K562 (cell line): ENCODE measurements around the gene PNPLA2. TPM values are rescaled to one million over a fixed set of nuclear protein-coding genes. Genes with fewer than 3 reads are reported as not detected.

Experiments
- CLOCK ChIP-seq: fragments of 250-450 bp; sonication (Bioruptor Pico); IDR thresholded peaks from 2 replicates; pipeline ENCODE4 v1.4.0; 2020; ENCODE audit warnings: mild to moderate bottlenecking, moderate library complexity, borderline replicate concordance
- HEY1 ChIP-seq: fragments of 250-450 bp; sonication (Bioruptor Pico); IDR thresholded peaks from 2 replicates; pipeline ENCODE4 v1.5.0; 2020; ENCODE audit warnings: mild to moderate bottlenecking, moderate library complexity, borderline replicate concordance
- LARP7 ChIP-seq: fragments of 450-650 bp; IDR thresholded peaks from 2 replicates; pipeline ENCODE4 v1.6.1; 2016
- NR3C1 ChIP-seq: sonication (generic); formaldehyde crosslinking; IDR thresholded peaks from 2 replicates; pipeline ENCODE4 v1.8.1; 2022; ENCODE audit warnings: missing genetic modification reagents
- PHB ChIP-seq: fragments of 250-450 bp; sonication (Bioruptor Pico); IDR thresholded peaks from 2 replicates; pipeline ENCODE4 v1.5.0; 2021
- PTRF ChIP-seq: fragments of 450-650 bp; IDR thresholded peaks from 2 replicates; pipeline ENCODE4 v1.6.1; 2016; ENCODE audit warnings: mild to moderate bottlenecking, missing genetic modification characterization, missing compliant biosample characterization
- RBM17 ChIP-seq: fragments of 200-400 bp; formaldehyde crosslinking; IDR thresholded peaks from 2 replicates; pipeline ENCODE4 v1.6.1; 2017; ENCODE audit warnings: low read depth, mild to moderate bottlenecking, low read length, borderline replicate concordance
- RREB1 ChIP-seq: fragments of 250-450 bp; sonication (Bioruptor Pico); IDR thresholded peaks from 2 replicates; pipeline ENCODE4 v1.4.0; 2020
- SREBF1 ChIP-seq: fragments of 150-350 bp; IDR thresholded peaks from 2 replicates; pipeline ENCODE4 v1.6.1; 2014; ENCODE audit warnings: antibody characterized with exemption, low read depth, low read length, borderline replicate concordance
- STAG1 ChIP-seq: sonication (generic); formaldehyde crosslinking; IDR thresholded peaks from 2 replicates; pipeline ENCODE4 v1.5.0; 2020; ENCODE audit warnings: missing genetic modification reagents, borderline replicate concordance
- XRCC4 ChIP-seq: IDR thresholded peaks from one replicate; pipeline ENCODE4 v1.6.1; 2011; ENCODE audit not compliant: insufficient read depth, insufficient read length; ENCODE audit errors: extremely low read depth
- ZBTB17 ChIP-seq: fragments of 450-650 bp; formaldehyde crosslinking; IDR thresholded peaks from 2 replicates; pipeline ENCODE4 v1.4.0; 2020; ENCODE audit warnings: mild to moderate bottlenecking
- ZNF696 ChIP-seq: fragments of 250-450 bp; sonication (Bioruptor Pico); conservative IDR thresholded peaks from 2 replicates; pipeline ENCODE4 v1.4.0; 2020; ENCODE audit warnings: mild to moderate bottlenecking, moderate library complexity
- polyA plus RNA-seq, 8 experiments: library from polyadenylated mRNA; depleted of rRNA in 4 of 8; stranded (reverse) in 5 of 8; unstranded in 3 of 8; fragments of >200 nt; fragmentation: Nextera tagmentation in 2 of 8; fragmentation: Illumina TruSeq in 1 of 8; extraction: Ambion mirVana in 2 of 8; extraction: Trizol in 1 of 8; gene quantifications; 2 replicates each; pipeline versions ENCODE4 v1.2.1 to v1.2.3, GENCODE V29; 2011 to 2014; ENCODE audit warnings: inconsistent platforms in 1 of 8, missing spikeins in 1 of 8
- total RNA-seq, 7 experiments: library from RNA; depleted of rRNA in 6 of 7; stranded (reverse); fragments of >200 nt in 6 of 7; fragmentation: Illumina TruSeq in 2 of 7; extraction: Trizol in 2 of 7; gene quantifications; 2 replicates each; pipeline versions ENCODE4 v1.2.1 to v1.2.3, GENCODE V29; 2011 to 2021; ENCODE audit warnings: low replicate concordance in 1 of 7
- TF ChIP-seq, protein P1 (sequence below), 2 experiments: fragments of 200-800 bp in 1 of 2; sonication (Bioruptor generic) in 1 of 2; sonication (generic) in 1 of 2; formaldehyde crosslinking in 1 of 2; IDR thresholded peaks in 1 of 2; conservative IDR thresholded peaks in 1 of 2; 2 replicates each; pipeline versions ENCODE4 v1.5.0 to v1.6.1; 2016 to 2020; ENCODE audit warnings: missing compliant biosample characterization in 1 of 2, missing genetic modification characterization in 1 of 2, missing genetic modification reagents in 1 of 2
- TF ChIP-seq, protein P2 (sequence below): fragments of 450-650 bp; conservative IDR thresholded peaks from 2 replicates; pipeline ENCODE4 v1.6.1; 2016; ENCODE audit warnings: missing genetic modification characterization, low read depth, mild to moderate bottlenecking, control low read depth, missing compliant biosample characterization

PNPLA2 gene
- total and polyA plus RNA-seq, 9 of the 15 experiments (the other 6 are each of a cell fraction or from before 2014, with no cell fraction given): 0.39 to 87.1 (median 8.4) TPM

DNA sequence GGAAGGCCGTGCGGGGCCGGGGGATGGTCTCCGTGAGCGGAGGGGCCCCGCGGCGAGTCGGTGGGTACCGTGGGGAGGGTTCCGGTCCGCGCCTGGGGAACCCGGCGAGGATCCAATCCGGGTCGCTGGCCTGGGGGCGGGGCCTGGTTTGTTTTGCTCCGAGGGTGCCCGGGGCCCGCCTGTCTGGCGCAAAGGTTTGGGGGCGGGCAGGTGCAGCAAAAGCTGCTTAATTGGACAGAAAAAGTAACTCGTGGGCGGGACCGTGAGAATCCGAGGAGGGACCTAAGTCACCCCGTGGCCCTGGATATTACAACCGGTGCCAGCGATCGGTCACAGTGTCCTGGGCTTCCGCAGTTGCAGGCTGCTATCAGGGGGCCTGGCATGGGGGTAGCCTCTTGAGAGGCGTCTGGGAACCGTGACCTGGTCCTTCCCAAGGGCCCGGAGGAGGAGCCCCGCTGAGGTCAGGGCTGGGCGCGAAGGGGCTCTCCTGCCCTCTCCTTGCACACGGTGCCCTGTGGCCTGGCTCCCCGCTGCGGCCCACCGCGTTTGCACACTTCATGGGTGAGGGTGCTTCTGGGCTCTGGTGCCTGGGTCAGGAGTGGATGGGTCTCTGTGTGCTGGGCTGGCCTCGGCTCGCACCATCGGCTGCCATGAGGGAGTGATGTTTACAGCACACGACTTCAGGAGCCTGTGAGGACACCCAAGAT lies 1.4 kb downstream of the PNPLA2 start (continued):
- TF ChIP-seq LARP7: no peak
- no peak for TF ChIP-seq SREBF1
- TF ChIP-seq PHB: no peak
- TF ChIP-seq STAG1: 0 out of 2 replicates have a peak, but pooled peaks have one; percentile 27
- no peak for TF ChIP-seq ZNF696 (CRISPR knock-in tag)
- no peak for TF ChIP-seq RREB1 (CRISPR knock-in tag)
- no peak for TF ChIP-seq XRCC4
- 0 out of 2 replicates have a peak, but pooled peaks have one; percentile 35 for TF ChIP-seq ZBTB17 (CRISPR knock-in tag)
- 0 out of 2 replicates have a peak, but pooled peaks have one; percentile 45 for TF ChIP-seq NR3C1 (CRISPR knock-in tag)
- TF ChIP-seq, protein P1, sequence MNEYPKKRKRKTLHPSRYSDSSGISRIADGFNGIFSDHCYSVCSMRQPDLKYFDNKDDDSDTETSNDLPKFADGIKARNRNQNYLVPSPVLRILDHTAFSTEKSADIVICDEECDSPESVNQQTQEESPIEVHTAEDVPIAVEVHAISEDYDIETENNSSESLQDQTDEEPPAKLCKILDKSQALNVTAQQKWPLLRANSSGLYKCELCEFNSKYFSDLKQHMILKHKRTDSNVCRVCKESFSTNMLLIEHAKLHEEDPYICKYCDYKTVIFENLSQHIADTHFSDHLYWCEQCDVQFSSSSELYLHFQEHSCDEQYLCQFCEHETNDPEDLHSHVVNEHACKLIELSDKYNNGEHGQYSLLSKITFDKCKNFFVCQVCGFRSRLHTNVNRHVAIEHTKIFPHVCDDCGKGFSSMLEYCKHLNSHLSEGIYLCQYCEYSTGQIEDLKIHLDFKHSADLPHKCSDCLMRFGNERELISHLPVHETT (CRISPR knock-in tag; conservative IDR thresholded peaks at IDR 0.05 in 1 of 2, IDR thresholded peaks at IDR 0.05 in 1 of 2): no peak
- no peak for TF ChIP-seq PTRF
- no peak for TF ChIP-seq CLOCK (CRISPR knock-in tag)
- TF ChIP-seq RBM17: no peak
- no peak for TF ChIP-seq HEY1 (CRISPR knock-in tag)
- TF ChIP-seq, protein P2, sequence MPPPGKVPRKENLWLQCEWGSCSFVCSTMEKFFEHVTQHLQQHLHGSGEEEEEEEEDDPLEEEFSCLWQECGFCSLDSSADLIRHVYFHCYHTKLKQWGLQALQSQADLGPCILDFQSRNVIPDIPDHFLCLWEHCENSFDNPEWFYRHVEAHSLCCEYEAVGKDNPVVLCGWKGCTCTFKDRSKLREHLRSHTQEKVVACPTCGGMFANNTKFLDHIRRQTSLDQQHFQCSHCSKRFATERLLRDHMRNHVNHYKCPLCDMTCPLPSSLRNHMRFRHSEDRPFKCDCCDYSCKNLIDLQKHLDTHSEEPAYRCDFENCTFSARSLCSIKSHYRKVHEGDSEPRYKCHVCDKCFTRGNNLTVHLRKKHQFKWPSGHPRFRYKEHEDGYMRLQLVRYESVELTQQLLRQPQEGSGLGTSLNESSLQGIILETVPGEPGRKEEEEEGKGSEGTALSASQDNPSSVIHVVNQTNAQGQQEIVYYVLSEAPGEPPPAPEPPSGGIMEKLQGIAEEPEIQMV (tag): no peak
